ENCODE data around the gene NCBP3. TPM values are rescaled to one million over a fixed set of nuclear protein-coding genes. Genes with fewer than 3 reads are reported as not detected.

The NCBP3 gene
- total RNA-seq, 1 experiment from 2014 or later, result 32.8 TPM

DNA sequence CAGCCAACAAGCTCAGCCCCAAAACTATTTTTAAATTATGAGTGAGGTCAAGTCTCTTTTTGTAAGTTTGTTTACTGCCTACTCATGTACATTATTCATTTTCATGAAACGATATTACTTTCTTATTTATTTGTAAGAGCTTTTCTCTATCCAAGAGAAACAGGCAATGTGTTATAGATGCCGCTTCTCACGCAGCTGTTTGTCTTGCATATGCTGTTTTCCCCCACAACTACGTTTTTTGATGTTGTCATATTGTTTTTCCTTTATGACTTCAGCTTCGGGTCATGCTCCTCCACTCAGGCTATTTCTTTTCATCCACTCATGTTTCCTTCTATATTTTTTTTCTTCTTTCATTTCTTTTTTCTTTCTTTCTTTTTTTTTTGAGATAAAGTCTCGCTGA lies 65.1 kb downstream of the NCBP3 start:
- Mint-ChIP-seq H3K27ac (ENCODE audit: unreplicated experiment) (no peak overlapping the region), H3K4me3 (ENCODE audit: unreplicated experiment) (no peak overlapping the region), H3K36me3 (ENCODE audit: insufficient read depth, unreplicated experiment) (no peaks in the 10 kb centered on the region), H3K27me3 (ENCODE audit: insufficient read depth, unreplicated experiment) (peaks cover 2% of the 10 kb centered on the region), H3K9me3 (ENCODE audit: unreplicated experiment) (no peaks in the 10 kb centered on the region), H3K4me1 (ENCODE audit: low read depth, unreplicated experiment) (no peaks in the 10 kb centered on the region)
- intact Hi-C loops (cut with micrococcal nuclease; ENCODE audit: unreplicated experiment), result no loop called here
- TF ChIP-seq, protein P1, sequence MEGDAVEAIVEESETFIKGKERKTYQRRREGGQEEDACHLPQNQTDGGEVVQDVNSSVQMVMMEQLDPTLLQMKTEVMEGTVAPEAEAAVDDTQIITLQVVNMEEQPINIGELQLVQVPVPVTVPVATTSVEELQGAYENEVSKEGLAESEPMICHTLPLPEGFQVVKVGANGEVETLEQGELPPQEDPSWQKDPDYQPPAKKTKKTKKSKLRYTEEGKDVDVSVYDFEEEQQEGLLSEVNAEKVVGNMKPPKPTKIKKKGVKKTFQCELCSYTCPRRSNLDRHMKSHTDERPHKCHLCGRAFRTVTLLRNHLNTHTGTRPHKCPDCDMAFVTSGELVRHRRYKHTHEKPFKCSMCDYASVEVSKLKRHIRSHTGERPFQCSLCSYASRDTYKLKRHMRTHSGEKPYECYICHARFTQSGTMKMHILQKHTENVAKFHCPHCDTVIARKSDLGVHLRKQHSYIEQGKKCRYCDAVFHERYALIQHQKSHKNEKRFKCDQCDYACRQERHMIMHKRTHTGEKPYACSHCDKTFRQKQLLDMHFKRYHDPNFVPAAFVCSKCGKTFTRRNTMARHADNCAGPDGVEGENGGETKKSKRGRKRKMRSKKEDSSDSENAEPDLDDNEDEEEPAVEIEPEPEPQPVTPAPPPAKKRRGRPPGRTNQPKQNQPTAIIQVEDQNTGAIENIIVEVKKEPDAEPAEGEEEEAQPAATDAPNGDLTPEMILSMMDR (IDR thresholded peaks at IDR 0.05; ENCODE audit: insufficient read depth in 1 of 2, low read depth in 1 of 2, low read length in 1 of 2, severe bottlenecking in 1 of 2, unreplicated experiment in 1 of 2), result no peak
- no peak for DNase-seq
- Histone ChIP-seq H3K9me3 (no peaks in the 10 kb centered on the region), H3K4me1 (no peaks in the 10 kb centered on the region), H3K27me3 (replicated peaks; ENCODE audit: control insufficient read depth, insufficient read depth, low read length) (no peaks in the 10 kb centered on the region), H3K36me3 (ENCODE audit: control insufficient read depth, insufficient read depth, low read length) (no peaks in the 10 kb centered on the region), H3K4me3 (ENCODE audit: low read depth, low read length) (no peak overlapping the region)
- ChIA-PET POLR2A (no interaction called here), CTCF (no interaction called here)
- BruUV-seq (replicated peaks), result no TSS peak

DNA sequence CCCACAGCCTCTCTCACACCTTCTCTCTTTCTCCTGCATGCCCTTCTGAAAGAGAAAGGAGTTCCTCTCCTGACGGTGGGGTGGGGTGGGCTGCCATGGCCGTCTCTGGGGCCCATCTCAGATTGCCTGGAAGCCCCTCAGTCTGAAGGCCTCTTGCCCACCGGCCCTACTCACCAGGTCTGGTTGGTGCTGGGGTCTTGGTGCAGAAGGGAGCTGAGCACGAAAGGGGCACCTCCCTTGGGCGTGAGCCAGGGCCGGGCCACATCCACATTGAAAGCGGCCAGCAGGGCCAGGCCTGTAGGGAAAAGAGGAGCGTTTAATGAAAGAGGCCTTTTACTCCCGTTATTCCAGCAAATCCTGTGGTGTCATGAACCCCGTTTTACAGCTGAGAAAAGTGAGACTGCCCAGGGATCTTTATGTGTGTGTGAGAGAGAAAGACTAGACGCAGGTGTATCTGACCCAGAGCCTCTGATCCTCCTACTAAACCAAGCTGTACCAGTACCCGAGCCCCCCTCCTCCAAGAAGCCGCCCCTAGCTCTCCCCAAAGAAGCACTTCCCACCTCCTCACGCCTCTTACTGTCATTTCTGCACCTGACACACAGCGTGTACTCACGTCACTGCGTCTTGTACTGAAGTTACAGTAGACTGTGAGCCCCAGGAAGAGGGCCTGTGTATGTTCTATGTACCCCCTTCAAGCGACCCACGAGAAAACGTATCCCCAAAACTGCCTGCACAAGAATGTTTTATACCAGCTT lies 68.5 kb downstream of the NCBP3 start:
- Histone ChIP-seq H3K4me1 (no peaks in the 10 kb centered on the region), H3K36me3 (ENCODE audit: control insufficient read depth, insufficient read depth, low read length) (no peaks in the 10 kb centered on the region), H3K9me3 (no peaks in the 10 kb centered on the region), H3K4me3 (ENCODE audit: low read depth, low read length) (no peak overlapping the region), H3K27me3 (replicated peaks; ENCODE audit: control insufficient read depth, insufficient read depth, low read length) (no peaks in the 10 kb centered on the region)
- intact Hi-C loops (cut with micrococcal nuclease; ENCODE audit: unreplicated experiment), result no loop called here
- BruUV-seq (replicated peaks), result no TSS peak
- H3K4me1 Mint-ChIP-seq (ENCODE audit: low read depth, unreplicated experiment), result no peaks in the 10 kb centered on the region
- no peak overlapping the region for H3K27ac Mint-ChIP-seq (ENCODE audit: unreplicated experiment)
- ChIA-PET POLR2A (no interaction called here), CTCF (no interaction called here)
- TF ChIP-seq, protein P1 (IDR thresholded peaks at IDR 0.05; ENCODE audit: insufficient read depth in 1 of 2, low read depth in 1 of 2, low read length in 1 of 2, severe bottlenecking in 1 of 2, unreplicated experiment in 1 of 2), result no peak
- H3K9me3 Mint-ChIP-seq (ENCODE audit: unreplicated experiment), result no peaks in the 10 kb centered on the region
- no peak for DNase-seq
- no peak overlapping the region for H3K4me3 Mint-ChIP-seq (ENCODE audit: unreplicated experiment)
- H3K27me3 Mint-ChIP-seq (ENCODE audit: insufficient read depth, unreplicated experiment), result no peaks in the 10 kb centered on the region
- H3K36me3 Mint-ChIP-seq (ENCODE audit: insufficient read depth, unreplicated experiment), result no peaks in the 10 kb centered on the region

DNA sequence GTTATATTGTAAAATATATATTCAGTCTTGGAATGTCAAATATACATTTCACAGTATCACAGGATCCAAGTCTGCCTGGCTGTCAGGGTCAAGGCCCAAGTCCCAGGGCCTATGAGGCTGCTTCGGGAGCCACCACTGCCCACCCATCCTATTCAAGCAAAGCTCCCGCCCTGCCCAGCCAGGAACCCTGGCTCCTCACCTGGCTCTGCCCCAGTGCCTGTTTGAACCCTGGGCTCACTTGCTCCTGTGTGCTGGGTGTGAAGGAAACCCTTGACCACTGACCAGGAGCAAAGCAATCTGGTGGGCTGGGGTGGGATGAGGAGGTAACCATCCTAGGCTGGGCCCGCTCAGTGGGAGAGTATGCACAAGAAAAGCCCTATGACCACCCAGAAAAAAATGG lies 72.1 kb downstream of the NCBP3 start:
- no peak for DNase-seq
- Mint-ChIP-seq H3K4me3 (ENCODE audit: unreplicated experiment) (no peak overlapping the region), H3K4me1 (ENCODE audit: low read depth, unreplicated experiment) (no peaks in the 10 kb centered on the region), H3K27me3 (ENCODE audit: insufficient read depth, unreplicated experiment) (no peaks in the 10 kb centered on the region), H3K36me3 (ENCODE audit: insufficient read depth, unreplicated experiment) (no peaks in the 10 kb centered on the region), H3K27ac (ENCODE audit: unreplicated experiment) (no peak overlapping the region), H3K9me3 (ENCODE audit: unreplicated experiment) (no peaks in the 10 kb centered on the region)
- H3K9me3 ChIP-seq, result no peaks in the 10 kb centered on the region
- TF ChIP-seq, protein P1 (IDR thresholded peaks at IDR 0.05; ENCODE audit: insufficient read depth in 1 of 2, low read depth in 1 of 2, low read length in 1 of 2, severe bottlenecking in 1 of 2, unreplicated experiment in 1 of 2), result no peak
- H3K4me3 ChIP-seq (ENCODE audit: low read depth, low read length), result no peak overlapping the region
- H3K36me3 ChIP-seq (ENCODE audit: control insufficient read depth, insufficient read depth, low read length), result no peaks in the 10 kb centered on the region
- POLR2A ChIA-PET, result no interaction called here
- H3K4me1 ChIP-seq, result no peaks in the 10 kb centered on the region
- BruUV-seq (replicated peaks), result no TSS peak
- CTCF ChIA-PET, result no interaction called here
- intact Hi-C loops (cut with micrococcal nuclease; ENCODE audit: unreplicated experiment), result no loop called here
- no peaks in the 10 kb centered on the region for H3K27me3 ChIP-seq (replicated peaks; ENCODE audit: control insufficient read depth, insufficient read depth, low read length)

Measured in Caco-2 (cell line).